ENCODE measurements around the gene GPR27.

Gene GPR27

GRCh38 chr3:71728632-71729342 is 24.9 kb upstream of the GPR27 start:
- no peak for TF ChIP-seq CTCF (conservative IDR thresholded peaks at IDR 0.05; ENCODE audit: low read depth)
- DNase-seq (ENCODE audit: low spot score) = no peak
- CTCF ChIA-PET = interaction anchor here (0.7 to 1.6 kb wide), 2 partner anchors 11 to 41 kb away, joined by 3 to 8 read pairs; no protein-coding TSS in a partner anchor
- POLR2A ChIA-PET (ENCODE audit: low non-redundant PET) = no interaction called here
- H3K27ac ChIP-seq = no peak overlapping the region

- no peak overlapping the region for H3K27ac ChIP-seq
- no peak for TF ChIP-seq CTCF (conservative IDR thresholded peaks at IDR 0.05; ENCODE audit: low read depth)
- CTCF ChIA-PET = no interaction called here
- POLR2A ChIA-PET (ENCODE audit: low non-redundant PET) = no interaction called here
- DNase-seq (ENCODE audit: low spot score) = no peak
Observed at GRCh38 chr3:71732637-71733036, 21.0 kb upstream of the GPR27 start.

GRCh38 chr3:71733319-71733718 is 20.3 kb upstream of the GPR27 start:
- no peak overlapping the region for H3K27ac ChIP-seq
- DNase-seq (ENCODE audit: low spot score) = no peak
- TF ChIP-seq CTCF (conservative IDR thresholded peaks at IDR 0.05; ENCODE audit: low read depth) = no peak
- ChIA-PET POLR2A (ENCODE audit: low non-redundant PET) (no interaction called here), CTCF (no interaction called here)

- no peak overlapping the region for H3K27ac ChIP-seq
- no peak for DNase-seq (ENCODE audit: low spot score)
- ChIA-PET POLR2A (ENCODE audit: low non-redundant PET) (no interaction called here), CTCF (no interaction called here)
- TF ChIP-seq CTCF (conservative IDR thresholded peaks at IDR 0.05; ENCODE audit: low read depth) = no peak
Observed at GRCh38 chr3:71734881-71735280, 18.8 kb upstream of the GPR27 start.

- POLR2A ChIA-PET (ENCODE audit: low non-redundant PET) = no interaction called here
- CTCF ChIA-PET = no interaction called here
Observed at GRCh38 chr3:71742621-71743020, 11.0 kb upstream of the GPR27 start.

GRCh38 chr3:71744738-71745137 is 8.9 kb upstream of the GPR27 start:
- CTCF ChIA-PET = interaction anchor here (0.6 kb wide), 1 partner anchor 1783 kb away, joined by 3 read pairs; no protein-coding TSS in a partner anchor
- TF ChIP-seq CTCF (conservative IDR thresholded peaks at IDR 0.05; ENCODE audit: low read depth) = no peak
- POLR2A ChIA-PET (ENCODE audit: low non-redundant PET) = no interaction called here

More at GRCh38 chr3:71742621-71743020, 11.0 kb upstream of the GPR27 start:
- no peak overlapping the region for H3K27ac ChIP-seq
- no peak for DNase-seq (ENCODE audit: low spot score)
- no peak for TF ChIP-seq CTCF (conservative IDR thresholded peaks at IDR 0.05; ENCODE audit: low read depth)

More at GRCh38 chr3:71744738-71745137, 8.9 kb upstream of the GPR27 start:
- no peak for DNase-seq (ENCODE audit: low spot score)
- no peak overlapping the region for H3K27ac ChIP-seq
